Parathyroid adenoma (tissue), 2 donors: ENCODE data around the gene BTG2.
"Not testable (repeated sequence)": the region's sequence is repeated elsewhere in the genome, so short reads cannot be mapped to it uniquely, and the experiment has no call there.

Source experiments
- H2AFZ ChIP-seq: fragments of 300-600 bp; sonication (generic); one replicate; pipeline ENCODE4 v1.7.0; 2017; ENCODE audit warnings: antibody characterized with exemption, mild to moderate bottlenecking
- H3K27ac ChIP-seq: fragments of 300-600 bp; sonication (generic); one replicate; pipeline ENCODE4 v1.7.0; 2017
- H3K27me3 ChIP-seq: fragments of 300-600 bp; sonication (generic); one replicate; pipeline ENCODE4 v1.7.0; 2017; ENCODE audit warnings: low read length; ENCODE audit not compliant: control insufficient read depth, insufficient read depth
- H3K36me3 ChIP-seq: fragments of 300-600 bp; sonication (generic); one replicate; pipeline ENCODE4 v1.7.0; 2017; ENCODE audit warnings: low read length; ENCODE audit not compliant: control insufficient read depth, insufficient read depth
- H3K4me1 ChIP-seq: fragments of 300-600 bp; sonication (generic); one replicate; pipeline ENCODE4 v1.7.0; 2017; ENCODE audit warnings: control low read depth
- H3K4me2 ChIP-seq: fragments of 300-600 bp; sonication (generic); one replicate; pipeline ENCODE4 v1.7.0; 2017; ENCODE audit warnings: low read length
- H3K4me3 ChIP-seq: fragments of 300-600 bp; sonication (generic); one replicate; pipeline ENCODE4 v1.7.0; 2017; ENCODE audit warnings: low read depth, low read length
- H3K79me2 ChIP-seq: fragments of 300-600 bp; sonication (generic); one replicate; pipeline ENCODE4 v1.7.0; 2017; ENCODE audit warnings: control low read depth
- H3K9ac ChIP-seq: fragments of 300-600 bp; sonication (generic); one replicate; pipeline ENCODE4 v1.7.0; 2017; ENCODE audit warnings: mild to moderate bottlenecking
- H3K9me3 ChIP-seq: fragments of 300-600 bp; sonication (generic); one replicate; pipeline ENCODE4 v1.7.0; 2017; ENCODE audit warnings: low read length; ENCODE audit not compliant: control insufficient read depth
- CTCF ChIP-seq: fragments of 300-600 bp; sonication (generic); IDR thresholded peaks from one replicate; pipeline ENCODE4 v1.7.0; 2017; ENCODE audit warnings: antibody characterized with exemption, mild to moderate bottlenecking
- donor health status: primary hyperparathyroidism.

Gene BTG2, protein sequence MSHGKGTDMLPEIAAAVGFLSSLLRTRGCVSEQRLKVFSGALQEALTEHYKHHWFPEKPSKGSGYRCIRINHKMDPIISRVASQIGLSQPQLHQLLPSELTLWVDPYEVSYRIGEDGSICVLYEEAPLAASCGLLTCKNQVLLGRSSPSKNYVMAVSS

GRCh38 chr1:203304919-203305808 is at the start of gene BTG2:
Gene BTG2, plus strand, starts transcription at chr1:203305519. Its CDS starts 88 bp downstream, at chr1:203305607.
- H3K9ac ChIP-seq: peak within 1 kb of the TSS; percentile 92

GRCh38 chr1:203256636-203257035 is 48.7 kb upstream of the BTG2 start:
- not testable (repeated sequence) for H3K4me1 ChIP-seq, H3K79me2 ChIP-seq, H3K9me3 ChIP-seq, H3K4me2 ChIP-seq, H3K36me3 ChIP-seq, H3K27ac ChIP-seq, H3K27me3 ChIP-seq, H3K9ac ChIP-seq, H3K4me3 ChIP-seq, H2AFZ ChIP-seq

More at GRCh38 chr1:203304919-203305808, at the start of gene BTG2:
- H2AFZ ChIP-seq: peak within 1 kb of the TSS; percentile 69
- H3K9me3 ChIP-seq: no peaks in the 10 kb centered on the region
- H3K4me1 ChIP-seq: peaks cover 13% of the 10 kb centered on the region
- no peak for TF ChIP-seq CTCF
- peak within 1 kb of the TSS; percentile 98 for H3K4me2 ChIP-seq
- no peaks in the 10 kb centered on the region for H3K27me3 ChIP-seq
- H3K4me3 ChIP-seq: peak within 1 kb of the TSS; percentile 85
- H3K27ac ChIP-seq: peak within 1 kb of the TSS; percentile 96
- H3K79me2 ChIP-seq: no peaks in the 10 kb centered on the region
- no peaks in the 10 kb centered on the region for H3K36me3 ChIP-seq

DNA sequence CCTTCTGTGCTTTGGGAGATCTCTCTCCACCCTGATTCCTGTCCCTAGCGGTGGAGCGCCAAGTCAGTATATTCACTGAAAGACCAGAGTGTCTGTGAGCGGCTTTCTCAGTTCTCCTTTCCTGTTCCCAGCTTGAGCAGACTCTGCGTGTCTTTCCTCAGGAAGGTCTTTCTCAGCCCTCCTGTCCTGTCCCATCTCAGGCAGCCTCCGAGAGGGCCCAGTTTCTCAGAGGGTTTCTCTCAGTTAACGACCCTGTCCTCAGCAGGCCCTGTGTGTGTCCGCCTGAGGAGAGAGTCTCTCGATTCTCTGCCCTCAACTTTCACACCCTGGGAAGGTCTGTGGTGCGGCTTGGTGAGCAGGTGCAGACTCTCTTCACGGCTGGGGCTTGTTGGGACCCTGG is 41.8 kb upstream of the BTG2 start:
- no peak overlapping the region for H3K4me2 ChIP-seq
- H3K9me3 ChIP-seq: no peaks in the 10 kb centered on the region
- H3K27me3 ChIP-seq: no peaks in the 10 kb centered on the region
- H3K4me3 ChIP-seq: no peak overlapping the region
- TF ChIP-seq CTCF: no peak
- H3K4me1 ChIP-seq: no peaks in the 10 kb centered on the region
- H3K36me3 ChIP-seq: no peaks in the 10 kb centered on the region
- H3K79me2 ChIP-seq: no peaks in the 10 kb centered on the region
- H3K27ac ChIP-seq: no peak overlapping the region
- no peak overlapping the region for H2AFZ ChIP-seq
- H3K9ac ChIP-seq: no peak overlapping the region

- Histone ChIP-seq H3K4me2 (no peak overlapping the region), H3K4me3 (no peak overlapping the region), H2AFZ (no peak overlapping the region), H3K4me1 (no peaks in the 10 kb centered on the region), H3K9ac (no peak overlapping the region), H3K27me3 (no peaks in the 10 kb centered on the region), H3K36me3 (no peaks in the 10 kb centered on the region), H3K27ac (no peak overlapping the region), H3K9me3 (no peaks in the 10 kb centered on the region), H3K79me2 (no peaks in the 10 kb centered on the region)
- TF ChIP-seq CTCF: no peak
These were observed 41.2 kb upstream of the BTG2 start for GRCh38 chr1:203264052-203264501.

DNA sequence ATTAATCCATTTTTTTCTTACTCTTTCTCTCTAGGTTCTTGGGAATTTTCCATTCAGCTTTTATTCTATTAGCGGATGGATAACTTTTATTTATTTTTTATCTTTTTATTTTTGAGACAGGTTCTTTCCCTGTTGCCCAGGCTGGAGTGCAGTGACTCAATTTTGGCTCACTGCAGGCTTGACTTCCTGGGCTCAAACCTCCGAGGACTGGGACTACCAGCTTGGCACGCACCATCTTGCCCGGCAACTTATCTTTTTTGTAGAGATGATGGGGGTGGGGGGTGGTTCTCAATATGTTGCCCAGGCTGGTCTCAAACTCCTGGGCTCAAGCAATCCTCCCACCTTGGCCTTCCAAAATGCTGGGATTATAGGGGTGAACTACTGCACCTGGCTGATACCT is 39.8 kb upstream of the BTG2 start:
- TF ChIP-seq CTCF: no peak
- no peak overlapping the region for H3K27ac ChIP-seq
- no peak overlapping the region for H2AFZ ChIP-seq
- no peaks in the 10 kb centered on the region for H3K9me3 ChIP-seq
- H3K4me3 ChIP-seq: no peak overlapping the region
- no peak overlapping the region for H3K4me2 ChIP-seq
- no peaks in the 10 kb centered on the region for H3K79me2 ChIP-seq
- H3K9ac ChIP-seq: no peak overlapping the region
- no peaks in the 10 kb centered on the region for H3K4me1 ChIP-seq
- no peaks in the 10 kb centered on the region for H3K36me3 ChIP-seq
- no peaks in the 10 kb centered on the region for H3K27me3 ChIP-seq

DNA sequence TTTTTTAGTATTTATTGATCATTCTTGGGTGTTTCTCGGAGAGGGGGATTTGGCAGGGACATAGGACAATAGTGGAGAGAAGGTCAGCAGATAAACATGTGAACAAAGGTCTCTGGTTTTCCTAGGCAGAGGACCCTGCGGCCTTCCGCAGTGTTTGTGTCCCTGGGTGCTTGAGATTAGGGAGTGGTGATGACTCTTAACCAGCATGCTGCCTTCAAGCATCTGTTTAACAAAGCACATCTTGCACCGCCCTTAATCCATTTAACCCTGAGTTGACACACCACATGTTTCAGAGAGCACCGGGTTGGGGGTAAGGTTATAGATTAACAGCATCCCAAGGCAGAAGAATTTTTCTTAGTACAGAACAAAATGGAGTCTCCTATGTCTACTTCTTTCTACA is 39.2 kb upstream of the BTG2 start:
- H2AFZ ChIP-seq, H3K9me3 ChIP-seq, H3K4me2 ChIP-seq, H3K36me3 ChIP-seq, H3K27me3 ChIP-seq, H3K4me3 ChIP-seq, H3K4me1 ChIP-seq, H3K9ac ChIP-seq, H3K79me2 ChIP-seq, H3K27ac ChIP-seq: not testable (repeated sequence)
